GM23338 (cell line): ENCODE measurements around the gene C1orf174. TPM values are rescaled to one million over a fixed set of nuclear protein-coding genes. Genes with fewer than 3 reads are reported as not detected.

ENCODE experiments used
- ATAC-seq: fragments of 200-7000 bp; cut with Tn5 transposase; 3 replicates; pipeline ENCODE4 v1.9.1; 2020
- DNase-seq: peaks from one replicate; pipeline ENCODE4 v3.0.0-alpha.2; 2015; ENCODE audit warnings: low spot score
- H2AFZ ChIP-seq: fragments of 200-600 bp; sonication (generic); 2 replicates; pipeline ENCODE4 v1.8.0; 2016; ENCODE audit warnings: antibody characterized with exemption, mild to moderate bottlenecking, moderate library complexity
- H3F3A ChIP-seq: fragments of 200-600 bp; sonication (generic); replicated peaks from 2 replicates; pipeline ENCODE4 v1.8.0; 2017; ENCODE audit warnings: antibody characterized with exemption, mixed run types, low read depth
- H3K27ac ChIP-seq: fragments of 200-600 bp; sonication (generic); 2 replicates; pipeline ENCODE4 v1.6.1; 2016; ENCODE audit warnings: low read depth
- H3K27me3 ChIP-seq: fragments of 200-600 bp; sonication (generic); 2 replicates; pipeline ENCODE4 v1.8.0; 2016; ENCODE audit warnings: mild to moderate bottlenecking, mixed run types, moderate library complexity; ENCODE audit not compliant: insufficient read depth
- H3K36me3 ChIP-seq: fragments of 200-600 bp; sonication (generic); 2 replicates; pipeline ENCODE4 v1.8.0; 2016; ENCODE audit warnings: mild to moderate bottlenecking; ENCODE audit not compliant: insufficient read depth
- H3K4me1 ChIP-seq: fragments of 200-600 bp; sonication (generic); 2 replicates; pipeline ENCODE4 v1.8.0; 2016; ENCODE audit warnings: mild to moderate bottlenecking, moderate library complexity; ENCODE audit not compliant: insufficient read depth
- H3K4me2 ChIP-seq: fragments of 200-600 bp; sonication (generic); 2 replicates; pipeline ENCODE4 v1.7.1; 2017; ENCODE audit warnings: mixed run types
- H3K4me3 ChIP-seq: fragments of 200-600 bp; sonication (generic); 2 replicates; pipeline ENCODE4 v1.6.1; 2016; ENCODE audit warnings: mixed run types
- H3K79me2 ChIP-seq: fragments of 200-600 bp; sonication (generic); replicated peaks from 2 replicates; pipeline ENCODE4 v1.8.0; 2017; ENCODE audit warnings: mild to moderate bottlenecking; ENCODE audit not compliant: insufficient read depth
- H3K9me2 ChIP-seq: fragments of 200-600 bp; sonication (generic); 2 replicates; pipeline ENCODE4 v1.8.0; 2017; ENCODE audit not compliant: insufficient read depth
- H4K20me1 ChIP-seq: fragments of 200-600 bp; sonication (generic); replicated peaks from 2 replicates; pipeline ENCODE4 v1.8.0; 2017; ENCODE audit warnings: mild to moderate bottlenecking; ENCODE audit not compliant: insufficient read depth
- H3K27ac Mint-ChIP-seq: 2 replicates; pipeline ENCODE4 v1.8.0; 2020; ENCODE audit warnings: inconsistent platforms, mild to moderate bottlenecking, moderate library complexity, mixed read lengths
- H3K27me3 Mint-ChIP-seq: 3 replicates; pipeline ENCODE4 v1.8.0; 2022; ENCODE audit warnings: low read depth, mild to moderate bottlenecking, moderate library complexity, mixed read lengths, inconsistent platforms; ENCODE audit not compliant: insufficient read depth, poor library complexity
- H3K36me3 Mint-ChIP-seq: 3 replicates; pipeline ENCODE4 v1.8.0; 2021; ENCODE audit warnings: low read depth, mild to moderate bottlenecking, inconsistent platforms, moderate library complexity, mixed read lengths
- H3K4me1 Mint-ChIP-seq: 3 replicates; pipeline ENCODE4 v1.8.0; 2020; ENCODE audit warnings: mild to moderate bottlenecking, inconsistent platforms, mixed read lengths
- H3K4me3 Mint-ChIP-seq: 3 replicates; pipeline ENCODE4 v1.8.0; 2021; ENCODE audit warnings: moderate library complexity, mild to moderate bottlenecking, inconsistent platforms, mixed read lengths
- H3K9me3 Mint-ChIP-seq: 3 replicates; pipeline ENCODE4 v1.8.0; 2020; ENCODE audit warnings: moderate library complexity, mild to moderate bottlenecking, inconsistent platforms, mixed read lengths
- CREB1 ChIP-seq: fragments of 250-450 bp; sonication (Bioruptor Pico); IDR thresholded peaks from 2 replicates; pipeline ENCODE4 v1.5.0; 2020; ENCODE audit warnings: low read depth, mild to moderate bottlenecking, moderate library complexity
- EZH2 ChIP-seq: fragments of 200-600 bp; sonication (generic); IDR thresholded peaks from one replicate; pipeline ENCODE4 v1.8.0; 2017; ENCODE audit warnings: antibody characterized with exemption, mild to moderate bottlenecking, low read depth; ENCODE audit not compliant: unreplicated experiment
- JUNB ChIP-seq: IDR thresholded peaks from one replicate; pipeline ENCODE4 v1.6.1; 2016; ENCODE audit warnings: antibody characterized with exemption; ENCODE audit not compliant: unreplicated experiment
- NANOG ChIP-seq: IDR thresholded peaks from 2 replicates; pipeline ENCODE4 v1.6.1; 2016; ENCODE audit warnings: antibody characterized with exemption, borderline replicate concordance
- POLR2AphosphoS5 ChIP-seq: IDR thresholded peaks from 2 replicates; pipeline ENCODE4 v1.6.1; 2016; ENCODE audit warnings: antibody characterized with exemption, low read depth
- ZNF114 ChIP-seq: fragments of 250-450 bp; sonication (Bioruptor Pico); IDR thresholded peaks from 2 replicates; pipeline ENCODE4 v1.5.0; 2020; ENCODE audit warnings: mild to moderate bottlenecking, moderate library complexity
- ZNF331 ChIP-seq: fragments of 250-450 bp; sonication (Bioruptor Pico); IDR thresholded peaks from 2 replicates; pipeline ENCODE4 v1.5.0; 2020; ENCODE audit warnings: low read depth, mild to moderate bottlenecking, moderate library complexity
- polyA plus RNA-seq: library from polyadenylated mRNA; unstranded; fragments of >200 nt; fragmentation: Nextera tagmentation; extraction: Ambion mirVana; gene quantifications from 2 replicates; pipeline ENCODE4 v1.2.1, GENCODE V29; 2016
- total RNA-seq: library from RNA; depleted of rRNA; stranded (reverse); fragments of >200 nt; shearing (Covaris generic); gene quantifications from 2 replicates; pipeline ENCODE4 v1.2.3, GENCODE V29; 2014
- TF ChIP-seq, protein P1 (sequence below), 2 experiments: fragments of 200-600 bp in 1 of 2; sonication (generic) in 1 of 2; conservative IDR thresholded peaks; 2 replicates each; pipeline versions ENCODE4 v1.5.1 to v1.6.1; 2016 to 2017; ENCODE audit warnings: antibody characterized with exemption in 2 of 2, low read depth in 2 of 2, mild to moderate bottlenecking in 2 of 2, moderate library complexity in 1 of 2
- TF ChIP-seq, protein P2 (sequence below): IDR thresholded peaks from one replicate; pipeline ENCODE4 v1.6.1; 2018; ENCODE audit warnings: antibody characterized with exemption; ENCODE audit not compliant: unreplicated experiment
- TF ChIP-seq, protein P3 (sequence below): IDR thresholded peaks from 2 replicates; pipeline ENCODE4 v1.6.1; 2016; ENCODE audit warnings: antibody characterized with exemption

C1orf174 gene
- total and polyA plus RNA-seq, 2 experiments from 2014 or later = 28.5 to 28.7 TPM

DNA sequence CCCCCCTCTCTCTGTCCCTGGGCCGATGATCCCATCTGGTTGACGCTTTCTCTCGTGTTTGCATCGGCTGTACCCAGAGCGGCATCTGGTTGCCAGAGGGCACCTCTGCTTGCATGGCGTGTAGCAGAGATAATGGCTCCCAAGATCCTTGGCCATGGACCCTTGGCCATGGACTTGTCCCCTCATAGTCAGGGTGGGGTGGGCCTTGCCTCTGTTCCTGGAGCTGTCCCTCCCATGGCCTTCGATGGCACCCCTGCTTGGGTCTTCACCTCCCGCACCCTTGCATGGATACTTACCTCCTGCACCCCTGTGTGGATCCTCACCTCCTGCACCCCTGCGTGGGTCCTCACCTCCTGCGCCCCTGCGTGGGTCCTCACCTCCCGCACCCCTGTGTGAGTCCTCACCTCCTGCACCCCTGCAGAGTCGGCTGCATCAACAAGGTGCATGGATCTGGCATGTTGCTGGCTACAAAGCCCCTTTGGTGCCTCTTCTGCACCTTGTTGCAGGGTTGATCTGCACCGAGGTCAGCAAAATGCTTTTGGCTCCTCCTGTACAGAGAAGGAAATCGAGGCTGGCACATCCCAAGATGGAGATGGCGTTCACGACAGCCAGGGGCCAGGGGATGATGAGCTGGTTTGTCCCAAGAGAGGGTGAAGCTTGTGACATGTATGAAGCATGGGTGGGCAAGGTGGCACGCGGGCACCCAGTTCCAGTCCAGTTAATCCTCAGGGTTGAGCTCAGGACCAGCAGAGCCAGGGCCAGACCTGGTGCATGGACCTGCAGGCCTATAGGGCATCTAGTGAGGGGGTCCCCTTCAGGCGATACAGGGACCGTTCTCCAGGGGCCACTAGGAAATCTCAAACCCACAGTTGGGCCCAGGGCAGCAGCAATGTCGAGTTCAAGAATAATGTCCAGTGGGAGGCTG lies 46.1 kb upstream of the C1orf174 start:
- DNase-seq = no peak
- Histone ChIP-seq H3K79me2 (no peaks in the 10 kb centered on the region), H3K27ac (no peak overlapping the region), H3K27me3 (no peaks in the 10 kb centered on the region), H3K36me3 (no peaks in the 10 kb centered on the region), H4K20me1 (no peaks in the 10 kb centered on the region), H3K4me2 (no peak overlapping the region), H3K9me2 (no peaks in the 10 kb centered on the region), H3F3A (no peaks in the 10 kb centered on the region), H2AFZ (no peak overlapping the region), H3K4me1 (no peaks in the 10 kb centered on the region), H3K4me3 (no peak overlapping the region)
- Mint-ChIP-seq H3K36me3 (peaks cover 18% of the 10 kb centered on the region; the same call in 2 of the 3 replicates), H3K4me1 (0 out of 3 replicates have a peak, but pooled peaks cover 2% of the 10 kb centered on the region), H3K9me3 (peaks cover 83% of the 10 kb centered on the region), H3K4me3 (no peak overlapping the region), H3K27ac (no peak overlapping the region), H3K27me3 (peaks cover 3% of the 10 kb centered on the region)
- TF ChIP-seq, protein P1, sequence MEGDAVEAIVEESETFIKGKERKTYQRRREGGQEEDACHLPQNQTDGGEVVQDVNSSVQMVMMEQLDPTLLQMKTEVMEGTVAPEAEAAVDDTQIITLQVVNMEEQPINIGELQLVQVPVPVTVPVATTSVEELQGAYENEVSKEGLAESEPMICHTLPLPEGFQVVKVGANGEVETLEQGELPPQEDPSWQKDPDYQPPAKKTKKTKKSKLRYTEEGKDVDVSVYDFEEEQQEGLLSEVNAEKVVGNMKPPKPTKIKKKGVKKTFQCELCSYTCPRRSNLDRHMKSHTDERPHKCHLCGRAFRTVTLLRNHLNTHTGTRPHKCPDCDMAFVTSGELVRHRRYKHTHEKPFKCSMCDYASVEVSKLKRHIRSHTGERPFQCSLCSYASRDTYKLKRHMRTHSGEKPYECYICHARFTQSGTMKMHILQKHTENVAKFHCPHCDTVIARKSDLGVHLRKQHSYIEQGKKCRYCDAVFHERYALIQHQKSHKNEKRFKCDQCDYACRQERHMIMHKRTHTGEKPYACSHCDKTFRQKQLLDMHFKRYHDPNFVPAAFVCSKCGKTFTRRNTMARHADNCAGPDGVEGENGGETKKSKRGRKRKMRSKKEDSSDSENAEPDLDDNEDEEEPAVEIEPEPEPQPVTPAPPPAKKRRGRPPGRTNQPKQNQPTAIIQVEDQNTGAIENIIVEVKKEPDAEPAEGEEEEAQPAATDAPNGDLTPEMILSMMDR (conservative IDR thresholded peaks at IDR 0.05; ENCODE audit: low read depth in 2 of 2) = no peak
- TF ChIP-seq EZH2 (no peak), ZNF331 (CRISPR knock-in tag) (no peak), NANOG (no peak)
- ATAC-seq = no peak

DNA sequence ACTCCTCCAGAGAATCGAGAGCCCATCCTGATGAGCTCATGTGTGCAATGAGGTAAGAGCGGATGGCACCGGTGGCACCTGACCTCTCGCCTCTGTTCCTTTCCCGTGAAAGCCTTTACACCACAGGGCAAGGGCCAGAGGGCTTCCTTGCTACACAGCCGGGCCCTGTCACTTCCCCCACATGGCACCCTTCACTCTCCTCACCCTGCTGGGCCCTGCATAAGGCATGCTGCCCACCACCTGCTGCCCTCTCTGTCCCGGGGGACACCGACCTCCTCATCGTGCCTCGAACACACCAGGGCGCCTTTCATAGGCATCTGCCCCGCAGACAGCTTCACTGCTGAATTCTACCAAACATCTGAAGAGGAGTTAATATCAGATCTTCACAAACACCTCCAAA lies 45.1 kb upstream of the C1orf174 start:
- no peak for ATAC-seq
- Histone ChIP-seq H3K9me2 (no peaks in the 10 kb centered on the region), H3K4me2 (no peak overlapping the region), H2AFZ (no peak overlapping the region), H3K27ac (no peak overlapping the region), H3K4me3 (no peak overlapping the region), H4K20me1 (no peaks in the 10 kb centered on the region), H3F3A (no peaks in the 10 kb centered on the region), H3K4me1 (no peaks in the 10 kb centered on the region), H3K27me3 (no peaks in the 10 kb centered on the region), H3K36me3 (no peaks in the 10 kb centered on the region), H3K79me2 (no peaks in the 10 kb centered on the region)
- H3K27me3 Mint-ChIP-seq = peaks cover 3% of the 10 kb centered on the region
- TF ChIP-seq EZH2 (no peak), NANOG (no peak), ZNF114 (CRISPR knock-in tag) (no peak), CREB1 (CRISPR knock-in tag) (no peak), ZNF331 (CRISPR knock-in tag) (no peak), POLR2AphosphoS5 (no peak), JUNB (no peak)
- TF ChIP-seq, protein P2, sequence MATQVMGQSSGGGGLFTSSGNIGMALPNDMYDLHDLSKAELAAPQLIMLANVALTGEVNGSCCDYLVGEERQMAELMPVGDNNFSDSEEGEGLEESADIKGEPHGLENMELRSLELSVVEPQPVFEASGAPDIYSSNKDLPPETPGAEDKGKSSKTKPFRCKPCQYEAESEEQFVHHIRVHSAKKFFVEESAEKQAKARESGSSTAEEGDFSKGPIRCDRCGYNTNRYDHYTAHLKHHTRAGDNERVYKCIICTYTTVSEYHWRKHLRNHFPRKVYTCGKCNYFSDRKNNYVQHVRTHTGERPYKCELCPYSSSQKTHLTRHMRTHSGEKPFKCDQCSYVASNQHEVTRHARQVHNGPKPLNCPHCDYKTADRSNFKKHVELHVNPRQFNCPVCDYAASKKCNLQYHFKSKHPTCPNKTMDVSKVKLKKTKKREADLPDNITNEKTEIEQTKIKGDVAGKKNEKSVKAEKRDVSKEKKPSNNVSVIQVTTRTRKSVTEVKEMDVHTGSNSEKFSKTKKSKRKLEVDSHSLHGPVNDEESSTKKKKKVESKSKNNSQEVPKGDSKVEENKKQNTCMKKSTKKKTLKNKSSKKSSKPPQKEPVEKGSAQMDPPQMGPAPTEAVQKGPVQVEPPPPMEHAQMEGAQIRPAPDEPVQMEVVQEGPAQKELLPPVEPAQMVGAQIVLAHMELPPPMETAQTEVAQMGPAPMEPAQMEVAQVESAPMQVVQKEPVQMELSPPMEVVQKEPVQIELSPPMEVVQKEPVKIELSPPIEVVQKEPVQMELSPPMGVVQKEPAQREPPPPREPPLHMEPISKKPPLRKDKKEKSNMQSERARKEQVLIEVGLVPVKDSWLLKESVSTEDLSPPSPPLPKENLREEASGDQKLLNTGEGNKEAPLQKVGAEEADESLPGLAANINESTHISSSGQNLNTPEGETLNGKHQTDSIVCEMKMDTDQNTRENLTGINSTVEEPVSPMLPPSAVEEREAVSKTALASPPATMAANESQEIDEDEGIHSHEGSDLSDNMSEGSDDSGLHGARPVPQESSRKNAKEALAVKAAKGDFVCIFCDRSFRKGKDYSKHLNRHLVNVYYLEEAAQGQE = no peak
- TF ChIP-seq, protein P3, sequence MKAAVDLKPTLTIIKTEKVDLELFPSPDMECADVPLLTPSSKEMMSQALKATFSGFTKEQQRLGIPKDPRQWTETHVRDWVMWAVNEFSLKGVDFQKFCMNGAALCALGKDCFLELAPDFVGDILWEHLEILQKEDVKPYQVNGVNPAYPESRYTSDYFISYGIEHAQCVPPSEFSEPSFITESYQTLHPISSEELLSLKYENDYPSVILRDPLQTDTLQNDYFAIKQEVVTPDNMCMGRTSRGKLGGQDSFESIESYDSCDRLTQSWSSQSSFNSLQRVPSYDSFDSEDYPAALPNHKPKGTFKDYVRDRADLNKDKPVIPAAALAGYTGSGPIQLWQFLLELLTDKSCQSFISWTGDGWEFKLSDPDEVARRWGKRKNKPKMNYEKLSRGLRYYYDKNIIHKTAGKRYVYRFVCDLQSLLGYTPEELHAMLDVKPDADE = no peak
- TF ChIP-seq, protein P1 (conservative IDR thresholded peaks at IDR 0.05; ENCODE audit: low read depth in 2 of 2) = no peak
- DNase-seq = no peak
- peaks cover 83% of the 10 kb centered on the region for H3K9me3 Mint-ChIP-seq
- no peak overlapping the region for H3K4me3 Mint-ChIP-seq
- H3K4me1 Mint-ChIP-seq = 0 out of 3 replicates have a peak, but pooled peaks cover 2% of the 10 kb centered on the region
- H3K27ac Mint-ChIP-seq = no peak overlapping the region
- H3K36me3 Mint-ChIP-seq = peaks cover 18% of the 10 kb centered on the region; the same call in 2 of the 3 replicates
